ENCODE data around the gene PSG6. TPM values are rescaled to one million over a fixed set of nuclear protein-coding genes. Genes with fewer than 3 reads are reported as not detected.
"Not testable (repeated sequence)": the region's sequence is repeated elsewhere in the genome, so short reads cannot be mapped to it uniquely, and the experiment has no call there.

The PSG6 gene
- total RNA-seq, 2 donors from 2014 or later, result not detected

- H3K27me3 ChIP-seq (replicated peaks; ENCODE audit: insufficient read depth), result no peaks in the 10 kb centered on the region
- H3K4me3 ChIP-seq, result no peak overlapping the region
- no peak for DNase-seq (ENCODE audit: low spot score)
- no peak for TF ChIP-seq CTCF (IDR thresholded peaks at IDR 0.05)
- no peak overlapping the region for H3K27ac ChIP-seq
- H3K4me1 ChIP-seq (ENCODE audit: control insufficient read depth in 1 of 2, low read depth in 2 of 2), result no peaks in the 10 kb centered on the region
- ATAC-seq (ENCODE audit: insufficient number of reproducible peaks, low FRiP score, low read depth), result no peak
- H3K9me3 ChIP-seq, result no peaks in the 10 kb centered on the region
- H3K36me3 ChIP-seq, result no peaks in the 10 kb centered on the region
These were observed 60.2 kb downstream of the PSG6 start for GRCh38 chr19:42857544-42857867.

DNA sequence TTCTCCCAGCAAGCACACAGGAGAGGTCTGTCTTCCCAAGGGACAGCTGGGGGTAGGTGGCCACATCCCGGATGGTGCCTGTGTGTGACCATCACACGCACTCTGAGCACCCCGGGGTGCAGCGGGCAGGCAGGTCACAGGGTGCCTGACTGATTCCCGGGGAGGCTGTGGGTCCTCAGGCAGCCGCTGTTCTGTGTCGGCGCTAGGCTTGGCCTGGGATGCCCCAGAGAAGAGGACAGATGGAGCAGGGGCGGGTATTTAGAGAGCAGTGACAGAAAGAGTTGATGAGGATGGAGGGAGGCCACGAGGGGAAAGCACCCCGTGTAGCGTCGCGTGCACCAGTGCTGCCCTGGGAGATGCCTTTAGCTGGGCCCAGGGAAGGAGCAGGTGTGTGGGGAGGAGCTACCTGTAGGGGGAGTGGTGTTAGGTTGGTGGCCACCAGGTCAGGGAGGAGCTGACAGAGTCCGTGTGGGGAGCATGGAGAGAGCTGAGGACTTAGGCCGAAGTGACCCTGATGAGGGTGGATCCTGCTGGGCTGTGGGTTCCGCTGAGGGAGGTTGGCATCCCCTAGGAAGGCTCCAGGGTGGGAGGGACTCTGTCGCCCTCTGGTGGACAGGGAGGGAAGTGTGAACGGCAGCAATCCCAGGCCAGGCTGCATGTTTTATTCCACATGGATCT, 60.7 kb downstream of the PSG6 start:
- not testable (repeated sequence) for H3K36me3 ChIP-seq; H3K9me3 ChIP-seq; H3K27me3 ChIP-seq (replicated peaks; ENCODE audit: insufficient read depth); H3K4me1 ChIP-seq (ENCODE audit: control insufficient read depth in 1 of 2, low read depth in 2 of 2); H3K27ac ChIP-seq; DNase-seq (ENCODE audit: low spot score); ATAC-seq (ENCODE audit: insufficient number of reproducible peaks, low FRiP score, low read depth); H3K4me3 ChIP-seq
- TF ChIP-seq CTCF (IDR thresholded peaks at IDR 0.05), result peak; percentile 37

DNA sequence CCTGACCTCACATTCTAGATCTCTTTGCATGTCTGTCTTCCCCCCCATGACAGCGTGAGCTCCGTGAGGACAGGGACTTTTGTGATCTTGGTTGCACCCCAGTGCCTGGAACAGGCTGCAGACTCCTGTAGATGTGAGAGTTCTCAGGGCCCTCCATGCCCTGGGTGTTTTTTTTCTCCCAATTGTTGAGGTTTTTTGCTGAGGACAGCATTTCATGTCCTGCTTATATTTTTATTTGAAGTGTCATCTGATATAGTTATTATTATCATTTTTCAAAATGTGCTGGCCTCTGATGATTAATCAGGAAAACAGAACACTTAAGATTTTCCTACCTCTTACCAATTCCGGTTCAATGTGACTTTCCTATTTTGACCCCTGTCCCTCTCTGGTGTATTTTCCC, 62.9 kb downstream of the PSG6 start:
- ATAC-seq (ENCODE audit: insufficient number of reproducible peaks, low FRiP score, low read depth); H3K4me3 ChIP-seq; H3K9me3 ChIP-seq; H3K27me3 ChIP-seq (replicated peaks; ENCODE audit: insufficient read depth); DNase-seq (ENCODE audit: low spot score); H3K4me1 ChIP-seq (ENCODE audit: control insufficient read depth in 1 of 2, low read depth in 2 of 2); H3K27ac ChIP-seq; H3K36me3 ChIP-seq: not testable (repeated sequence)

- H3K27ac ChIP-seq, result peak overlapping the region in 1 of 2 donors; percentile 88
- H3K9me3 ChIP-seq; ATAC-seq (ENCODE audit: insufficient number of reproducible peaks, low FRiP score, low read depth); H3K27me3 ChIP-seq (replicated peaks; ENCODE audit: insufficient read depth); H3K36me3 ChIP-seq; DNase-seq (ENCODE audit: low spot score); H3K4me1 ChIP-seq (ENCODE audit: control insufficient read depth in 1 of 2, low read depth in 2 of 2); H3K4me3 ChIP-seq: not testable (repeated sequence)
These were observed 64.5 kb downstream of the PSG6 start for GRCh38 chr19:42853231-42853630.

DNA sequence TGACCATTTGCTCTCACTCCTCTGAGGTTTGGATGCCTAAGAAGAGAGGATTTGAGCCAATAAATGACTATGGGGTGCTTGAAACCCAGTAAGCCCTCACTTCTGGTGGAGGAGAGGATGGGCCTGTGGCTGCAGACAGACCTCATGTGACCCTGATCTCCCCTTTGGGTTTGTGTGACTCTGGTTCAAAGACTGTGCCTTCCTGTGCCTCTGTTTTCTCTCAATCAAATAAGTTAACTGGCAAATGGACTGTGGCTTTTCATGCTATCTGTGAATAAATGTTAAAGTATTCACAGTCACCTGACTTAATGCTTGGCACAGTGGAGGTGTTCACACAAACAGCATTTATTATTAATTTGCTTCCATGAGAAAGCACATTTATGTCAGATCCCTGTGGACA, 64.9 kb downstream of the PSG6 start:
- not testable (repeated sequence) for H3K27me3 ChIP-seq (replicated peaks; ENCODE audit: insufficient read depth); H3K4me3 ChIP-seq; ATAC-seq (ENCODE audit: insufficient number of reproducible peaks, low FRiP score, low read depth); H3K4me1 ChIP-seq (ENCODE audit: control insufficient read depth in 1 of 2, low read depth in 2 of 2); H3K36me3 ChIP-seq; H3K9me3 ChIP-seq; DNase-seq (ENCODE audit: low spot score)
- H3K27ac ChIP-seq, result peak overlapping the region in 1 of 2 donors; percentile 88

Other genes starting within 250 kb of the PSG6 start
- gene PSG3, start 177.4 kb downstream of the PSG6 start, total RNA-seq, result not detected
- not detected for gene PSG8, start 152.2 kb downstream of the PSG6 start, total RNA-seq
- not detected for gene PSG1, start 38.2 kb downstream of the PSG6 start, total RNA-seq
- gene PSG7, start 19.3 kb upstream of the PSG6 start, total RNA-seq, result not detected
- not detected for gene PSG11, start 108.6 kb upstream of the PSG6 start, total RNA-seq
- not detected for gene PSG2, start 164.8 kb upstream of the PSG6 start, total RNA-seq

Measured in thoracic aorta (tissue), 2 donors.